ENCODE measurements around the gene TSPAN9.

DNA sequence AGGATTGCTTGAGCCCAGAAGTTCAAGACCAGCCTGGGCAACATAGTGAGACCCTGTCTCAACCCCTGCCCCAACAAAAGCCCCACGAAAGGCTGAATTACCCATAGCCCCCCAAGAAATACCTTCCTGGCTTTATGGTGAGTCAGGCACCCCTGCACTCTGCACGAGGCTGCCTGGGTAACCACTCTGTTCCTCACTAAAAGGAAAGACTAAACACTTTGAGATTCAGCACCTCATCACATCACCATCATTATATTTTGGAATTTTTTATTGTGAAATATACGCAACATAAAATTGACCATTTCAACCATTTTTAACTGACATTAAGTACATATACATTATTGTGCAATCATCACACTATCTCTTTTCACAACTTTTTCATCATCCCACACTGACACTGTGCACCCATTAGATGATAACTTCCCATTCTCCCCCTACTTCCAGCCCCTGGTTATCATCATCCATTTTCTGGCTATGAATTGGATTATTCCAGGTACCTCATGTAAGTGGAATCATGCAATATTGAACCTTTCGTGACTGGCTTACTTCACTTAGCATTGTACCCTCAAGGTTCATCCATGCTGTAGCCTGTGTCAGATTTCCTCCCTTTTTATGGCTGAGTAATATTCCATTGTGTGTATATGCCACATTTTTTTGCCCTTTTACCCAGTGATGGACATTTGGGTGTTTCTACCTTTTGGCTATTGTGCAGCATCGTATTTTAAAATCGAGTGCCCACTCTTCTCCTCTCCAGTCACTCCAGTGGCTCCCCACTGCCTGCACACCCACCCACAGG is 51.5 kb downstream of the TSPAN9 start:
- TF ChIP-seq POLR2A (IDR thresholded peaks at IDR 0.05; ENCODE audit: low read depth, low read length), result no peak
- no peak for TF ChIP-seq MAZ (IDR thresholded peaks at IDR 0.05; ENCODE audit: borderline replicate concordance, low read depth, low read length)
- TF ChIP-seq, protein P1, sequence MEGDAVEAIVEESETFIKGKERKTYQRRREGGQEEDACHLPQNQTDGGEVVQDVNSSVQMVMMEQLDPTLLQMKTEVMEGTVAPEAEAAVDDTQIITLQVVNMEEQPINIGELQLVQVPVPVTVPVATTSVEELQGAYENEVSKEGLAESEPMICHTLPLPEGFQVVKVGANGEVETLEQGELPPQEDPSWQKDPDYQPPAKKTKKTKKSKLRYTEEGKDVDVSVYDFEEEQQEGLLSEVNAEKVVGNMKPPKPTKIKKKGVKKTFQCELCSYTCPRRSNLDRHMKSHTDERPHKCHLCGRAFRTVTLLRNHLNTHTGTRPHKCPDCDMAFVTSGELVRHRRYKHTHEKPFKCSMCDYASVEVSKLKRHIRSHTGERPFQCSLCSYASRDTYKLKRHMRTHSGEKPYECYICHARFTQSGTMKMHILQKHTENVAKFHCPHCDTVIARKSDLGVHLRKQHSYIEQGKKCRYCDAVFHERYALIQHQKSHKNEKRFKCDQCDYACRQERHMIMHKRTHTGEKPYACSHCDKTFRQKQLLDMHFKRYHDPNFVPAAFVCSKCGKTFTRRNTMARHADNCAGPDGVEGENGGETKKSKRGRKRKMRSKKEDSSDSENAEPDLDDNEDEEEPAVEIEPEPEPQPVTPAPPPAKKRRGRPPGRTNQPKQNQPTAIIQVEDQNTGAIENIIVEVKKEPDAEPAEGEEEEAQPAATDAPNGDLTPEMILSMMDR (conservative IDR thresholded peaks at IDR 0.05; ENCODE audit: low read depth, low read length), result no peak
- no peak for TF ChIP-seq RAD21 (IDR thresholded peaks at IDR 0.05; ENCODE audit: low read length)
- TF ChIP-seq SMC3 (IDR thresholded peaks at IDR 0.05; ENCODE audit: low read depth, low read length), result no peak
- TF ChIP-seq MAFK (IDR thresholded peaks at IDR 0.05; ENCODE audit: low read depth, low read length), result no peak
- TF ChIP-seq USF2 (IDR thresholded peaks at IDR 0.05; ENCODE audit: low read depth, low read length), result no peak
- no peak for TF ChIP-seq MXI1 (IDR thresholded peaks at IDR 0.05; ENCODE audit: borderline replicate concordance, low read depth, low read length)
